CD4-positive, alpha-beta T cell treated with Interleukin-15 for 1 hour (primary cell): Measurements from ENCODE around the gene NREP.
A peak's percentile ranks its signal among the peaks of the same experiment; 100 is the strongest.
"Not testable (repeated sequence)": the region's sequence is repeated elsewhere in the genome, so short reads cannot be mapped to it uniquely, and the experiment has no call there.

ENCODE experiments used
- DNase-seq: peaks from one replicate; pipeline ENCODE4 v3.0.0-alpha.2; 2020

Gene NREP

GRCh38 chr5:111735583-111736270, 21.3 kb downstream of the NREP start:
- peak; percentile 18 for DNase-seq

GRCh38 chr5:111734597-111734996, 22.4 kb downstream of the NREP start:
- no peak for DNase-seq

GRCh38 chr5:111734013-111734412, 23.0 kb downstream of the NREP start:
- DNase-seq, result no peak

GRCh38 chr5:111733571-111733970, 23.4 kb downstream of the NREP start:
- DNase-seq, result no peak

GRCh38 chr5:111731638-111732037, 25.4 kb downstream of the NREP start:
- DNase-seq, result no peak

GRCh38 chr5:111730659-111731382, 26.2 kb downstream of the NREP start:
- DNase-seq, result no peak

- DNase-seq, result no peak
These were observed 28.1 kb downstream of the NREP start for GRCh38 chr5:111728941-111729340.

GRCh38 chr5:111726986-111727385, 30.0 kb downstream of the NREP start:
- no peak for DNase-seq

- DNase-seq, result no peak
These were observed 34.9 kb downstream of the NREP start for GRCh38 chr5:111722140-111722539.

- no peak for DNase-seq
These were observed 36.6 kb downstream of the NREP start for GRCh38 chr5:111720333-111720890.

- DNase-seq, result no peak
These were observed 37.2 kb downstream of the NREP start for GRCh38 chr5:111719773-111720172.

- not testable (repeated sequence) for DNase-seq
These were observed 40.2 kb downstream of the NREP start for GRCh38 chr5:111716789-111717188.

- no peak for DNase-seq
These were observed 49.3 kb downstream of the NREP start for GRCh38 chr5:111707630-111708164.

GRCh38 chr5:111706345-111706744, 50.6 kb downstream of the NREP start:
- DNase-seq, result no peak

GRCh38 chr5:111704452-111705085, 52.4 kb downstream of the NREP start:
- no peak for DNase-seq

- DNase-seq, result no peak
These were observed 53.3 kb downstream of the NREP start for GRCh38 chr5:111703662-111704061.

- no peak for DNase-seq
These were observed 57.0 kb downstream of the NREP start for GRCh38 chr5:111699976-111700375.

GRCh38 chr5:111699324-111699723, 57.7 kb downstream of the NREP start:
- DNase-seq, result no peak

- DNase-seq, result no peak
These were observed 58.9 kb downstream of the NREP start for GRCh38 chr5:111697881-111698757.

GRCh38 chr5:111697215-111697614, 59.8 kb downstream of the NREP start:
- DNase-seq, result no peak

- no peak for DNase-seq
These were observed 61.0 kb downstream of the NREP start for GRCh38 chr5:111695991-111696390.

- no peak for DNase-seq
These were observed 62.9 kb downstream of the NREP start for GRCh38 chr5:111694133-111694532.
